ENCODE results near the gene MYRF.
A peak's percentile ranks its signal among the peaks of the same experiment; 100 is the strongest.

The MYRF gene

GRCh38 chr11:61773809-61774208 lies 21.4 kb downstream of the MYRF start:
- DNase-seq (ENCODE audit: insufficient read length, low spot score) (no peak), FAIRE-seq (no peak)

- no peak for DNase-seq (ENCODE audit: insufficient read length, low spot score)
- no peak for FAIRE-seq
These were observed 22.0 kb downstream of the MYRF start for GRCh38 chr11:61774411-61774810.

GRCh38 chr11:61775106-61775505 lies 22.7 kb downstream of the MYRF start:
- FAIRE-seq (no peak), DNase-seq (ENCODE audit: insufficient read length, low spot score) (no peak)

- no peak for FAIRE-seq
These were observed 23.4 kb downstream of the MYRF start for GRCh38 chr11:61775606-61776554.

GRCh38 chr11:61776561-61777075 lies 24.2 kb downstream of the MYRF start:
- peak; percentile 48 for DNase-seq (ENCODE audit: insufficient read length, low spot score)
- FAIRE-seq: no peak

More at GRCh38 chr11:61775606-61776554, 23.4 kb downstream of the MYRF start:
- no peak for DNase-seq (ENCODE audit: insufficient read length, low spot score)

GRCh38 chr11:61777234-61778090 lies 25.0 kb downstream of the MYRF start:
- no peak for DNase-seq (ENCODE audit: insufficient read length, low spot score)
- no peak for FAIRE-seq

GRCh38 chr11:61778357-61778886 lies 26.0 kb downstream of the MYRF start:
- DNase-seq (ENCODE audit: insufficient read length, low spot score): no peak
- FAIRE-seq: no peak

GRCh38 chr11:61778920-61779650 lies 26.6 kb downstream of the MYRF start:
- DNase-seq (ENCODE audit: insufficient read length, low spot score): no peak
- no peak for FAIRE-seq

- DNase-seq (ENCODE audit: insufficient read length, low spot score): no peak
- FAIRE-seq: no peak
These were observed 27.5 kb downstream of the MYRF start for GRCh38 chr11:61779666-61780525.

GRCh38 chr11:61780581-61781162 lies 28.2 kb downstream of the MYRF start:
- DNase-seq (ENCODE audit: insufficient read length, low spot score) (no peak), FAIRE-seq (no peak)

- FAIRE-seq (no peak), DNase-seq (ENCODE audit: insufficient read length, low spot score) (no peak)
These were observed 29.1 kb downstream of the MYRF start for GRCh38 chr11:61781585-61781984.

GRCh38 chr11:61782299-61782698 lies 29.9 kb downstream of the MYRF start:
- DNase-seq (ENCODE audit: insufficient read length, low spot score) (no peak), FAIRE-seq (no peak)

- no peak for FAIRE-seq
- DNase-seq (ENCODE audit: insufficient read length, low spot score): no peak
These were observed 30.4 kb downstream of the MYRF start for GRCh38 chr11:61782841-61783240.

GRCh38 chr11:61783717-61784505 lies 31.5 kb downstream of the MYRF start:
- no peak for FAIRE-seq

GRCh38 chr11:61784506-61784805 lies 32.0 kb downstream of the MYRF start:
- FAIRE-seq: no peak
- DNase-seq (ENCODE audit: insufficient read length, low spot score): no peak

More at GRCh38 chr11:61783717-61784505, 31.5 kb downstream of the MYRF start:
- no peak for DNase-seq (ENCODE audit: insufficient read length, low spot score)

- no peak for FAIRE-seq
- DNase-seq (ENCODE audit: insufficient read length, low spot score): no peak
These were observed 33.5 kb downstream of the MYRF start for GRCh38 chr11:61785837-61786402.

- DNase-seq (ENCODE audit: insufficient read length, low spot score) (peak; percentile 40), FAIRE-seq (no peak)
These were observed 35.6 kb downstream of the MYRF start for GRCh38 chr11:61787928-61788491.

All from HTR-8/SVneo (cell line).